ENCODE data around the gene MCEMP1. TPM values are rescaled to one million over a fixed set of nuclear protein-coding genes. Genes with fewer than 3 reads are reported as not detected.
"Not testable (repeated sequence)": the region's sequence is repeated elsewhere in the genome, so short reads cannot be mapped to it uniquely, and the experiment has no call there.

The MCEMP1 gene
- total RNA-seq, 1 experiment from 2014 or later = not detected

- DNase-seq (ENCODE audit: low spot score) = not testable (repeated sequence)
These were observed 33.0 kb upstream of the MCEMP1 start for GRCh38 chr19:7643629-7644549.

- no peak for DNase-seq (ENCODE audit: low spot score)
These were observed 32.4 kb upstream of the MCEMP1 start for GRCh38 chr19:7644550-7644877.

- no peak for DNase-seq (ENCODE audit: low spot score)
These were observed 31.7 kb upstream of the MCEMP1 start for GRCh38 chr19:7645163-7645562.

DNA sequence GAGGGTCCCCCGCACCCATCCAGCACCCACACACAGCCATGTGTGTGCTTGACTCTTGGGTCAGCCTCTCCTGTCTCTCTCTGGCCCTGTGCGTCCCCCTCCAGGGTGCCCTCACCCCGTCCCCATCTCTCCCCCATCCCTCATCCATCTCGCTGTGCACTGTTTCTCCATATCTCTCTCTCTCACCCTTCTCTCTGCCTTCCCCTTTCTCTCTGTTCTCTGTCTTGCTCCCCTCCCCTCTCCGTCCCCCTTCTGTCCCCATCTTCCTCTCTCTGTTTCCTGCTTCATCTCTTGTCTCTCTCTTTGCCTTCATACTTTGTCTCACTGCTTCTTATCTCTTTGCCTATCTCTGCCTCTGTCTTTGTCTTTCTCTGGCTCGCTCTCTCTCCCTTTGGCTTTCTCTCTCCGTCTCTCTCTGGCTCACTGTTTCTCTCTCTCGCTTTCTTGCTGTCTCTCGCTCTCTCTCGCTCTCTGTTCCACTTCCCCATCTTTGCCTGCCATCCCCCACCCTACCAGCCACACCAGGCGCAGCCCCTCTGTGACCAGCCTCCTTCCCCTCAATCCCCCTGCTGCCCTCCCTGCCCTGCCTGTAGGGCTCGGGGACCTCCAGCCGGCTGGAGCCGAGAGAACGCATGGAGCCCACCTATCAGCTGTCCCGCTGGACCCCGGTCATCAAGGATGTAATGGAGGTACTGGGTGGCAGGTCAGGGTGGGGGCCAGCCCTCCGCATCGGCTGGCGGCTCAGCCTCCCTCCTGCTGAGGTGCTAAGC lies 31.0 kb upstream of the MCEMP1 start:
- no peak for DNase-seq (ENCODE audit: low spot score)

- DNase-seq (ENCODE audit: low spot score) = no peak
These were observed 30.5 kb upstream of the MCEMP1 start for GRCh38 chr19:7646426-7646700.

DNA sequence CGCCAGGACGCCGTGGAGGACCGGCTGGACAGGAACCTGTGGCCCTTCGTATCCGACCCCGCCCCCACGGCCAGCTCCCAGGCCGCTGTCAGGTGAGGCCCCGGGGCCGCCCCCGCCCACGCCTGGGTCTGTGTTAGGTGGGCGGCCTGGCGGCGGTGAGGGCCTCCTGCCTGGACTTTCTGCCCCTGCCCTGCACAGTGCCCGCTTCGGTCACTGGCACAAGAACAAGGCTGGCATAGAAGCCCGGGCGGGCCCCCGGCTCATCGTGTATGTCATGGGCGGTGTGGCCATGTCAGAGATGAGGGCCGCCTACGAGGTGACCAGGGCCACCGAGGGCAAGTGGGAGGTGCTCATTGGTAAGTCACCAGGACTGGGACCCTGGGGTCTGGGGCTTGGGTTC lies 29.7 kb upstream of the MCEMP1 start:
- no peak for DNase-seq (ENCODE audit: low spot score)

- no peak for DNase-seq (ENCODE audit: low spot score)
These were observed 28.4 kb upstream of the MCEMP1 start for GRCh38 chr19:7648265-7649014.

DNA sequence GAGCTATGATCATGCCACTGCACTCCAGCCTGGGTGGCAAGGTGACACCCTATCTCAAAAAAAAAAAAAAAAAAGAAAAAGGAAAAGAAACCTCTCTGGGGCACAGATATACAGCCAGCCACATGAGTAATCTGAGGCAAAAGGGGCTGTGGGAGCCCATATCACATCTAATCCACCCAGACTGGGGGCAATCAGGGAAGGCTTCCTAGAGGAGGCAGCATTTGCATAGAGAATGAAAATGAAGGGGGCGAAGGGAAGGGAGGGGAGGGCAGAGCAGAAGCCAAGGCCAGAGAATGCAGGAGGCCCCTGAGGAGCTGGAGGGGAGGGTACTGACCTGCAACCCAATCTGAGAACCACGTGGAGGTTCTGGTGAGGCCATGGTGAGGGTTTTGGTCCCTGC lies 26.7 kb upstream of the MCEMP1 start:
- DNase-seq (ENCODE audit: low spot score) = no peak

GRCh38 chr19:7652061-7652641 lies 24.7 kb upstream of the MCEMP1 start:
- peak; percentile 49 for DNase-seq (ENCODE audit: low spot score)

- no peak for DNase-seq (ENCODE audit: low spot score)
These were observed 22.5 kb upstream of the MCEMP1 start for GRCh38 chr19:7654401-7654800.

DNA sequence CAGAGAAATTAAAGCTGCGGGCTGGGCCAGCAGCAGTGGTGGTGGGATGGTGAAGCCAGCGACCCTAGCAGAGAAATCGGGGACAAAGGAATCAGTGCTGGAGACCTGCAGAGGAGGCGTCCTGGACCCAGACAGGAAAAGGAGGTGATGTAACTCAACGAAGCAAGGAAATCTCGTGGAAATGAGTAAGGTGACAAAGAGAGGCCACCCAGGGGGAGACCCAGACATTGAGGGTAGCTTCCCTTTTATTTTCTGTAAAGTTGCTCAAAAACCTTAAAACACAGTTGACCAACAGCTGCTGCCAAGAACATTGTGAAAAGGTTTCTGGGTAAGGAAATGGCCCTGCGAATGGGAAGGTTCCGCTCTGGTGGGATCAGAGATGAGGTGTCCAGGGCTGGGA lies 21.3 kb upstream of the MCEMP1 start:
- DNase-seq (ENCODE audit: low spot score) = no peak

DNA sequence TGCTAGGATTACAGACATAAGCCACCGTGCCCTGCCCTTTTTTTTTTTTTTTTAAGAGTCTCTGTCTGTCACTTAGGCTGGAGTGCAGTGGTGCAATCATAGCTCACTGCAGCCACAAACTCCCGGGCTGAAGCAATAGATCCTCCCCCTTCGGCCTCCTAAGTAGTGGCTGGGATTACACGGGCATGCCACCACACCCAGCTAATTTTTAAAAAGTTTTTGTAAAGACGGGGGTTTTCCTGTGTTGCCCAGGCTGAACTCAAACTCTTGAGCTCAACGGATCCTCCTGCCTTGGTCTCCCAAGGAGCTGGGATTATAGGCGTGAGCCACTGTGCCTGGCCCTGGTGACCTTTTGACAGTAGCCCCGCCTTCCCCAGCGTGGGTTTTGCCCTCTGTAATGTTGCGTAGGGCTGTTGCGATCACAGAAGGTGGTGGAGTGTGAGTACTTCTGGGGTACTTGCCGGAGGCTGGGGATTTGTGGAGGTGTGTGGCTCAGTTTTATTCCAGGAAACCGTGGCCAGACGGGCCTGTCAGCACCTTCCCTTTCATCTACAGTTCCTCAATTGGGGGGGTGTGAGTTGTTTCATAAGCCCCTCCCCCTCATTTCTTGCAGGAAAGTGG lies 19.6 kb upstream of the MCEMP1 start:
- no peak for DNase-seq (ENCODE audit: low spot score)

GRCh38 chr19:7658219-7658686 lies 18.6 kb upstream of the MCEMP1 start:
- DNase-seq (ENCODE audit: low spot score) = peak; percentile 16

GRCh38 chr19:7661744-7662538 lies 14.9 kb upstream of the MCEMP1 start:
- no peak for DNase-seq (ENCODE audit: low spot score)

GRCh38 chr19:7662657-7663056 lies 14.2 kb upstream of the MCEMP1 start:
- DNase-seq (ENCODE audit: low spot score) = no peak

- DNase-seq (ENCODE audit: low spot score) = no peak
These were observed 13.2 kb upstream of the MCEMP1 start for GRCh38 chr19:7663706-7664105.

GRCh38 chr19:7665076-7665475 lies 11.8 kb upstream of the MCEMP1 start:
- DNase-seq (ENCODE audit: low spot score) = no peak

GRCh38 chr19:7668842-7669241 lies 8.0 kb upstream of the MCEMP1 start, which contains the start of gene RETN:
RETN (plus strand) TSS chr19:7669049; CDS start chr19:7669327, 278 bp downstream.
- no peak for DNase-seq (ENCODE audit: low spot score)

- no peak for DNase-seq (ENCODE audit: low spot score)
These were observed 7.2 kb upstream of the MCEMP1 start for GRCh38 chr19:7669641-7670040.

GRCh38 chr19:7670150-7670783 lies 6.6 kb upstream of the MCEMP1 start:
- no peak for DNase-seq (ENCODE audit: low spot score)

Data from A172 (cell line).